B cell (primary cell): ENCODE measurements around the gene KIAA1328.

ENCODE experiments used
- CTCF ChIP-seq: fragments of 200-600 bp; IDR thresholded peaks from one replicate; pipeline ENCODE4 v1.8.0; 2022; ENCODE audit warnings: antibody characterized with exemption, mild to moderate bottlenecking
- EZH2 ChIP-seq: IDR thresholded peaks from 2 replicates; pipeline ENCODE4 v1.6.1; 2012; ENCODE audit warnings: borderline replicate concordance, low read depth, mild to moderate bottlenecking, moderate library complexity, low read length; ENCODE audit not compliant: insufficient read depth, poor library complexity, severe bottlenecking

GRCh38 chr18:37033419-37033818, 204.5 kb downstream of the KIAA1328 start:
- TF ChIP-seq CTCF, result no peak
- TF ChIP-seq EZH2, result no peak
